ES-I3 (cell line): ENCODE results near the gene STRA8.

Experiments used
- H3K36me3 ChIP-seq: 2 replicates; pipeline ENCODE4 v1.6.1; 2013; ENCODE audit warnings: mild to moderate bottlenecking, low read length, control low read depth, moderate library complexity; ENCODE audit not compliant: insufficient read depth
- H3K4me1 ChIP-seq: 2 replicates; pipeline ENCODE4 v1.6.1; 2013; ENCODE audit warnings: mild to moderate bottlenecking, control low read depth, low read length; ENCODE audit not compliant: insufficient read depth
- H3K9ac ChIP-seq: 2 replicates; pipeline ENCODE4 v1.6.1; 2013; ENCODE audit warnings: low read depth, mild to moderate bottlenecking, low read length, moderate library complexity
- H3K9me3 ChIP-seq: 2 replicates; pipeline ENCODE4 v1.6.1; 2013; ENCODE audit warnings: mild to moderate bottlenecking, low read length, moderate library complexity; ENCODE audit not compliant: control insufficient read depth, insufficient read depth

Gene STRA8

GRCh38 chr7:135277161-135277560 is 43.5 kb downstream of the STRA8 start:
- no peaks in the 10 kb centered on the region for H3K36me3 ChIP-seq
- no peaks in the 10 kb centered on the region for H3K4me1 ChIP-seq
- H3K9me3 ChIP-seq, result no peaks in the 10 kb centered on the region
- H3K9ac ChIP-seq, result no peak overlapping the region

DNA sequence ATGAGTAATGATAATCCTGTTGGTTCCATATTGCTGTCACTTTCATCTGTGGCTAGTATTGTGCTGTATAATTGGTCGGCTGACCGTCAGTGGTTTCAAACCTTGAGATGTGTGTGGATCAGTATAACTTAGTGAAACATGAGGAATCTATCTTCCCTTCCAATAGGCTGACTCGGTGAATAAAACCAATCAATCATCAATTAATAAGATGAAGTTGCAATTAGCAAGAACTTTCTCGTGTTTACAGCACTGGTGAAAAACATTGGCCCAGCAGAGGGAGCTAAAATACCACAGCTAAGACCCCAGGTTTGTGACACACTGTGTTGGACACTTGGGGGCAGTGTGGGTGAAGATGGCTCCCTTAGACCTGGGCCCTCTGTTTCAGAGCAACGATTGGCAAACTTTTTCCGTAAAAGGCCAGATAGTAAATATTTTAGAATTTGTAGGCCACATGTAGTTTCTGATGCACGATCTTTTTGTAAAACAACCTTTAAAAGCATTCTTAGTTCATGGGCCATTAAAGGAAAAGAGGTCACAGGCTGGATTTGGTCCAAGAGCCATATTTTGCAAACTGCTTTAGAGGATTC is 47.8 kb downstream of the STRA8 start:
- no peak overlapping the region for H3K9ac ChIP-seq
- H3K4me1 ChIP-seq, result no peaks in the 10 kb centered on the region
- no peaks in the 10 kb centered on the region for H3K9me3 ChIP-seq
- H3K36me3 ChIP-seq, result no peaks in the 10 kb centered on the region

DNA sequence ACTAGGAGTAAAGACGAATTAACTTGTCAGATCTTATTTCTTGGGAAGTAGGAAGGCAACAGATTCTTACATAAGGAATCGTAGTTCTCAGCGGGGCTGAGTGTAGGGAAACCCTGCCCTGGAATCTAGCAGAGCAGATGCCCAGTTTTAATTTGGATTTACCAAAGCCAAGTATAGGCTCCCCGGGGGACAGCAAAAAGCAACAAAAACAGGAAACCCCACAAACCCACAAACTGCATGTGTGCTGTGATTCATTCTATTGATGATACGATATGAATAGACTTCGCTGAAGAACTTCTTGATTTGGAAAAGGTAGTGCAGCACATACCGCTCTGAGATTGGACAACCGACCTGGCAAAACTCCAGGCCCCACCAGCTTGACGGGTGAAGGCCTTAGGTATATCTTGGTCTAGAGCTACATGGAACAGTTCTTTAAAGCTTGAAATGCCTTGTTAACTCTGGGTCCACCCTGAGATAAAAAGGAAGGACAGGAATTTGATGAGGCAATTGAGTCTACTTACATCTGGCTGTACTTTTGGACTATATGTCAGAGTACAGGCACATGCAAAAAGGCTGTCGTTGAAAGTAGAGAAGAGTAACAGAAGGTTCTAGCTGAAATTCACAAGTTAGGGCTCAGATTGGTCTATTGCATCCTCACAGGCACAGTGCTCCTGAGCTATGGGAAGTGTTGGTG is 49.1 kb downstream of the STRA8 start:
- Histone ChIP-seq H3K9me3 (no peaks in the 10 kb centered on the region), H3K9ac (no peak overlapping the region), H3K4me1 (no peaks in the 10 kb centered on the region), H3K36me3 (no peaks in the 10 kb centered on the region)

DNA sequence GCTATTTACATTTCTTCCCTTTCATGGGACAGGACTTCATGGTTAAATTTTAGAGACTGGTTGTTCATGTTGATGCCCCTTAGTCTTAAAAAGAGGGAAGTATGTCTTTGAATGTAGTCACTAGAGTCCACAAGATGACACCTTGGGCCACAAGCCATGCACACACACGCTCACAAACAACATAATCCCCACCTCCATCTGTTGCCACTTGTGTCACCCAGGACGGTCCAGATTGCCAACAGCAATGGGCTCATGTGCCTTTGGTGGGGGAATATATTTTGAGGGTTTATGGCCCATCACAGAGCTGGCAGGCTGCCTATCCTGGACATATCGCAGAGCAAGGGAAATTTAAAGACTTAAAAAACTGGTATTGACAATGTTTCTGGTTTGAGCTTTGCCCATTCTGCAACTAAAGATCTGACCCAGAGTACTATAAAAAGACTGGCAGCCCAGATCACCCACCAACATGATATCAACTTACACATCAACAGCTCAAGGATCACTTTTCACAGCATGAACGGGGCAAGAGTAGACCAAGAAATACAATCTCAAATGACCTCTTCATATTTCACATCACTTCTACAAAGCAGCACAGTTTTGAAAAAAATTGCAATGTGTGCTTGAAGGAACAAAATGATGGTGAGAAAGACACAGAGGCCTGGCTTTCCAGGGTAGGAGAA is 50.5 kb downstream of the STRA8 start:
- Histone ChIP-seq H3K4me1 (no peaks in the 10 kb centered on the region), H3K9me3 (no peaks in the 10 kb centered on the region), H3K36me3 (no peaks in the 10 kb centered on the region), H3K9ac (no peak overlapping the region)

DNA sequence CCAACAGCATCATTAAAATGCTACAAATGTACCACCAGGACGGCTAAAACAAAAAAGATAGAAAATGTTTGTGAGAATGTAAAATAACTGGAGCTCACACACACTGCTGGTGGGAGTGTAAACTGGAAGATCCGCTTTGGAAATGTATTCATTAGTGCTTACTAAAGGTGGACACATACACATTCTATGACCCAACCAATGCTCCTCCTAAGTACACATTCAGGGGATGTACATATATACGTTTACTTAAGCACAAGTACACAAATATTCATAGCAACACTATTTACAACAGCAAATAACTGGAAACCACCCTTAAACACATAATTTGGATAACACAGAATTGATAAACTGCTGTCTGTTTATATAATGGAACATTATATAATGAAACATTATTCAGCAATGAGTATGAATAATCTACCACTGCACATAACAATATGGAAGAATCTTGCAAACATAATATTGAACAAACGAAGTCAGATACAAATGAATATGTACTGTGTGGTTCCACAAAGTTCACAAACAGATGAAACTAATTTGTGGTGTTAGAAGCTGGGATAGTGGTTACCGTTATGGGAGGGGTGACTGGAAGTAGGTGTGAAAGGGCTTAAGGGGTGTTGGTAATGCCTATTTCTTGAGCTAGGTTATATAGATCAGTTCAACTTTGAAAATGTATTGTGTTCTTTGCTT is 52.1 kb downstream of the STRA8 start:
- H3K4me1 ChIP-seq, result no peaks in the 10 kb centered on the region
- no peak overlapping the region for H3K9ac ChIP-seq
- no peaks in the 10 kb centered on the region for H3K9me3 ChIP-seq
- H3K36me3 ChIP-seq, result no peaks in the 10 kb centered on the region

- Histone ChIP-seq H3K9ac (no peak overlapping the region), H3K9me3 (no peaks in the 10 kb centered on the region), H3K4me1 (no peaks in the 10 kb centered on the region), H3K36me3 (no peaks in the 10 kb centered on the region)
These were observed 53.2 kb downstream of the STRA8 start for GRCh38 chr7:135286876-135287275.

GRCh38 chr7:135290594-135290993 is 57.0 kb downstream of the STRA8 start:
- Histone ChIP-seq H3K9ac (no peak overlapping the region), H3K36me3 (no peaks in the 10 kb centered on the region), H3K9me3 (no peaks in the 10 kb centered on the region), H3K4me1 (no peaks in the 10 kb centered on the region)

DNA sequence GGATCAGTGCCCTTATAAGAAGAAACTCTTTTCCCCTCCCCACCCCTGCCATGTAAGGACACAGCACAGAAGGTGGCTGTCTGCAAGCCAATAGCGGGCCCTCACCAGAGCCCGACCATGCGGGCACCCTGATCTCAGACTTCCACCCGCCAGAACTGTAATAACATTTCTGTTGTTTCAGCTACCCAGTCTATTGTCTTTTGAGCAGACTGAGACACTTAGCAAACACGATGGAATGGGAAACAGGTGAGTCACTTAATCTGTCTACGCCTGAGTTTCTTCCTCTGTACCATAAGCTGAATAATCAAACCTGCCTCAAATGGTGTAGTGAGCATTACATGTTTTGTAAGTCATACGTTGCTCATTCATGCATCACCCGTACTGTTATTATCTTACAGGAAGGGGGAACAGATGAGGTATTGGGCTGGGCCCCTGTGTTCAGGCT is 58.2 kb downstream of the STRA8 start:
- no peak overlapping the region for H3K9ac ChIP-seq
- H3K36me3 ChIP-seq, result no peaks in the 10 kb centered on the region
- no peaks in the 10 kb centered on the region for H3K9me3 ChIP-seq
- H3K4me1 ChIP-seq, result no peaks in the 10 kb centered on the region

DNA sequence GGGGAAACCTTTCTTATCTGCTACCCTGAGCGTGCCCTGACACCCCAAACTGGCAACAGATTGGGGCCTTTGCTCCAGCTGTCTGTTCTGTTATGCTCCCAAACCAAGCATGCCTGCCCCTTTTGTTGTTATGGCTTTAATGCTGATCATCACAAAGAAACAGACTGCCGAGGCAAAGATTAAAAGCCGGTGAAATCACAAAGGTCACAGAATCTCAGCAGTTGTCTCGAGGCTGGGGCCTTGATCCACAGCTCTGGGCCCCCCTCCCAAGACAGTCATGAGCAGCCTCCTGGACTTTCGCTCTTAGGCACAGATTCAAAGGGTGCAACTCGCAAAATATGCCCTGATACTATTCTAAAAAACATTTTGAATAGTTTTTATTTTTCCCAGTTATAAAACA is 65.6 kb downstream of the STRA8 start:
- Histone ChIP-seq H3K9me3 (peaks cover 2% of the 10 kb centered on the region; the same call in 1 of the 2 replicates), H3K4me1 (no peaks in the 10 kb centered on the region; the same call in 1 of the 2 replicates), H3K36me3 (no peaks in the 10 kb centered on the region), H3K9ac (no peak overlapping the region)

GRCh38 chr7:135300913-135301765 is 67.5 kb downstream of the STRA8 start:
- Histone ChIP-seq H3K36me3 (no peaks in the 10 kb centered on the region), H3K4me1 (no peaks in the 10 kb centered on the region; the same call in 1 of the 2 replicates), H3K9ac (no peak overlapping the region), H3K9me3 (peaks cover 2% of the 10 kb centered on the region; the same call in 1 of the 2 replicates)
